Kidney (tissue), 14 donors: Measurements from ENCODE around the gene CYGB. TPM values are rescaled to one million over a fixed set of nuclear protein-coding genes. Genes with fewer than 3 reads are reported as not detected.

Experiments used
- DNase-seq, 5 donors: peaks; one replicate each; pipeline ENCODE4 v3.0.0-alpha.2; 2013 to 2020
- FAIRE-seq: peaks from 2 replicates; lab custom pipeline; 2012; peaks lifted over from hg19 to GRCh38; lab: Jason Lieb, UNC
- H3K27ac ChIP-seq, 2 donors: one replicate each; pipeline ENCODE4 v1.7.0; 2013; ENCODE audit warnings: low read depth in 2 of 2, low read length in 2 of 2, inconsistent platforms in 1 of 2
- H3K27me3 ChIP-seq: one replicate; pipeline ENCODE4 v1.7.1; 2013; ENCODE audit warnings: low read length, inconsistent platforms; ENCODE audit not compliant: control insufficient read depth, insufficient read depth
- H3K36me3 ChIP-seq, 3 donors: one replicate each; pipeline versions ENCODE4 v1.7.0 to v1.7.1; 2013; ENCODE audit warnings: low read length in 3 of 3, control low read depth in 1 of 3, inconsistent platforms in 1 of 3; ENCODE audit not compliant: insufficient read depth in 3 of 3, control insufficient read depth in 2 of 3
- H3K4me1 ChIP-seq, 3 donors: one replicate each; pipeline versions ENCODE4 v1.7.0 to v1.7.1; 2013; ENCODE audit warnings: low read length in 3 of 3, inconsistent platforms in 1 of 3, low read depth in 1 of 3; ENCODE audit not compliant: control insufficient read depth in 2 of 3, insufficient read depth in 2 of 3
- H3K4me3 ChIP-seq, 3 donors: one replicate each; pipeline versions ENCODE4 v1.7.0 to v1.8.1; 2013; ENCODE audit warnings: low read length in 3 of 3, control low read depth in 1 of 3, inconsistent platforms in 1 of 3
- H3K9ac ChIP-seq, 3 donors: one replicate each; pipeline versions ENCODE4 v1.7.0 to v1.7.1; 2013; ENCODE audit warnings: low read length in 3 of 3, control low read depth in 1 of 3, inconsistent platforms in 1 of 3
- H3K9me3 ChIP-seq, 3 donors: one replicate each; pipeline versions ENCODE4 v1.7.0 to v1.7.1; 2013; ENCODE audit warnings: low read length in 3 of 3, control low read depth in 1 of 3, inconsistent platforms in 1 of 3; ENCODE audit not compliant: control insufficient read depth in 2 of 3, insufficient read depth in 1 of 3
- CTCF ChIP-seq: IDR thresholded peaks from 3 replicates; pipeline ENCODE4 v1.5.1; 2012; ENCODE audit warnings: mild to moderate bottlenecking, moderate library complexity, borderline replicate concordance; ENCODE audit not compliant: insufficient read depth; ENCODE audit errors: extremely low read depth
- intact Hi-C: fragments of 100-400 bp; cut with DNase I; formaldehyde crosslinking; loops from one replicate; pipeline ENCODE4 v1.11.1; 2022
- polyA plus RNA-seq: library from polyadenylated mRNA; stranded (reverse); fragments of 350-450 nt; fragmentation: Illumina TruSeq; extraction: RNeasy Lipid Tissue Mini Kit (QIAGEN cat#74804); gene quantifications from one replicate; pipeline ENCODE4 v1.2.3, GENCODE V29; 2014; ENCODE audit warnings: low read depth, low replicate concordance; ENCODE audit not compliant: insufficient read depth
- total RNA-seq: library from RNA; stranded (reverse); fragmentation: NEBNext Ultra II Directional; extraction: Animal tissue kit (Norgen Biotek cat#: 25700); gene quantifications from one replicate; pipeline ENCODE4 v1.2.1, GENCODE V29; 2021
- donor health status: control.
- donor health status: control.
- donor health status: control.
- donor health status: control.
- donor health status: control.
- donor health status: DM: yes; HTN: yes; CAD: no.
- donor health status: Normal renal cell carcinoma (clear cell type).

The CYGB gene
- total and polyA plus RNA-seq, 2 donors from 2014 or later = 6.7 to 12.6 TPM

- H3K36me3 ChIP-seq = peaks cover 4 to 18% (median 7%) of the 10 kb centered on the region in 3 donors
- peak; percentile 31 for TF ChIP-seq CTCF
- peak overlapping the region; percentile 72 to 100 (median 97) for H3K9ac ChIP-seq
- peaks cover 0 to 23% (median 22%) of the 10 kb centered on the region in 3 donors for H3K4me1 ChIP-seq
- no peaks in the 10 kb centered on the region for H3K9me3 ChIP-seq
- peak overlapping the region; percentile 80 to 96 for H3K27ac ChIP-seq
- H3K4me3 ChIP-seq = peak overlapping the region; percentile 83 to 100 (median 95)
- intact Hi-C loops = no loop called here
- DNase-seq (peak; percentile 97 to 99 (median 98)), FAIRE-seq (no peak)
- H3K27me3 ChIP-seq = no peaks in the 10 kb centered on the region
Measured at GRCh38 chr17:76557368-76558197, 20.1 kb upstream of the CYGB start.

DNA sequence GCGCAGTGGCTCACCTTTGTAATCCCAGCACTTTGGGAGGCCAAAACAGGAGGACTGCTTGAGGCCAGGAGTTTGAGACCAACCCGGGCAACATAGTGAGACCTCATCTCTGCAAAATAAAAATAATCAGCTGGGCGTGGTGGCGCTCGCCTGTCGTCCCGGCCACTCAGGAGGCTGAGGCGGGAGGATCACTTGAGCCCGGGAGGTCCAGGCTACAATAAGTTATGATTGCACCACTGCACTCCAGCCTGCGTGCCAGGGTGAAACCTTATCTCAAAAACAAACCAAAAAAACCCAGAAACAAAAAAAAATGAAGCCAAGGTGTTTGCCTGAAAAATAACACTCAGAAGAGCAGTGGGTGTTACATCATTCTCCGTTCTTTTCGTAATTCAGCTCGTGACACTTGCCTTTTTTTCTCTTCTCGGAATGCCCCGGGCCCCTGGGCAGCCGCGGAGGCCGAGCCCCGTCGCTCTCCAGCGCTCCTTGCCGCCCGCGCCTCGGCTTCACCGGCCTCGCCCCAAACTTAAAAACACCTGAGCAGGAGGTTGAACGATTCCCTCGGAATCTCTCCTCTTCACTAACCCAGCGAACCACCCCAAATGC is 19.4 kb upstream of the CYGB start:
- peak overlapping the region; percentile 68 to 97 (median 72) for H3K9ac ChIP-seq
- peaks cover 0 to 23% (median 19%) of the 10 kb centered on the region in 3 donors for H3K4me1 ChIP-seq
- DNase-seq (peak in 1 of 5 donors; percentile 50), FAIRE-seq (no peak)
- H3K36me3 ChIP-seq = peaks cover 2 to 12% (median 5%) of the 10 kb centered on the region in 3 donors
- H3K27me3 ChIP-seq = no peaks in the 10 kb centered on the region
- peak overlapping the region; percentile 80 to 96 for H3K27ac ChIP-seq
- intact Hi-C loops = no loop called here
- no peaks in the 10 kb centered on the region for H3K9me3 ChIP-seq
- peak overlapping the region; percentile 80 to 95 (median 83) for H3K4me3 ChIP-seq
- no peak for TF ChIP-seq CTCF

- DNase-seq (peak in 4 of 5 donors; percentile 64 to 92 (median 70)), FAIRE-seq (no peak)
- Histone ChIP-seq H3K4me1 (peaks cover 0 to 19% (median 15%) of the 10 kb centered on the region in 3 donors), H3K4me3 (no peak overlapping the region), H3K27me3 (no peaks in the 10 kb centered on the region), H3K27ac (peak overlapping the region; percentile 30 to 80), H3K36me3 (no peaks in the 10 kb centered on the region), H3K9ac (peak overlapping the region in 1 of 3 donors; percentile 38), H3K9me3 (no peaks in the 10 kb centered on the region)
- intact Hi-C loops = no loop called here
- no peak for TF ChIP-seq CTCF
Measured at GRCh38 chr17:76554131-76554530, 16.6 kb upstream of the CYGB start.
